Measurements from ENCODE around the gene EGFL6.
"Not testable (repeated sequence)": the region's sequence is repeated elsewhere in the genome, so short reads cannot be mapped to it uniquely, and the experiment has no call there.

Gene EGFL6

GRCh38 chrX:13597874-13598273, 28.5 kb downstream of the EGFL6 start:
- DNase-seq = no peak

- DNase-seq = no peak
Measured at GRCh38 chrX:13598877-13599276, 29.5 kb downstream of the EGFL6 start.

- DNase-seq = no peak
Measured at GRCh38 chrX:13599491-13599890, 30.1 kb downstream of the EGFL6 start.

GRCh38 chrX:13605611-13606010, 36.2 kb downstream of the EGFL6 start:
- DNase-seq = no peak

- no peak for DNase-seq
Measured at GRCh38 chrX:13607331-13607995, 38.1 kb downstream of the EGFL6 start.

GRCh38 chrX:13607996-13608365, 38.6 kb downstream of the EGFL6 start:
- DNase-seq = no peak

GRCh38 chrX:13614154-13614553, 44.8 kb downstream of the EGFL6 start:
- DNase-seq = no peak

- no peak for DNase-seq
Measured at GRCh38 chrX:13620207-13620606, 50.8 kb downstream of the EGFL6 start.

GRCh38 chrX:13622401-13622964, 53.1 kb downstream of the EGFL6 start:
- no peak for DNase-seq

- no peak for DNase-seq
Measured at GRCh38 chrX:13627306-13627705, 57.9 kb downstream of the EGFL6 start.

GRCh38 chrX:13637224-13637623, 67.8 kb downstream of the EGFL6 start:
- DNase-seq = not testable (repeated sequence)

- no peak for DNase-seq
Measured at GRCh38 chrX:13638021-13638420, 68.6 kb downstream of the EGFL6 start.

- no peak for DNase-seq
Measured at GRCh38 chrX:13638826-13639225, 69.4 kb downstream of the EGFL6 start.

- DNase-seq = not testable (repeated sequence)
Measured at GRCh38 chrX:13641684-13642083, 72.3 kb downstream of the EGFL6 start.

GRCh38 chrX:13645464-13646153, 76.2 kb downstream of the EGFL6 start:
- DNase-seq = no peak

GRCh38 chrX:13646154-13646549, 76.8 kb downstream of the EGFL6 start:
- no peak for DNase-seq

GRCh38 chrX:13647709-13648212, 78.4 kb downstream of the EGFL6 start:
- DNase-seq = no peak

- DNase-seq = not testable (repeated sequence)
Measured at GRCh38 chrX:13648336-13648735, 78.9 kb downstream of the EGFL6 start.

GRCh38 chrX:13649838-13650237, 80.4 kb downstream of the EGFL6 start:
- no peak for DNase-seq

- DNase-seq = no peak
Measured at GRCh38 chrX:13650318-13650717, 80.9 kb downstream of the EGFL6 start.

GRCh38 chrX:13651150-13651549, 81.7 kb downstream of the EGFL6 start:
- no peak for DNase-seq

- no peak for DNase-seq
Measured at GRCh38 chrX:13652287-13652793, 82.9 kb downstream of the EGFL6 start.

GRCh38 chrX:13652850-13653693, 83.7 kb downstream of the EGFL6 start, which contains the start of gene TCEANC:
Gene TCEANC, plus strand, starts transcription at chrX:13653141. Its CDS starts 9,368 bp downstream, at chrX:13662509.
- DNase-seq = peak; percentile 77

Data from NCI-H1436 treated with DMSO at 0.1 percent for 48 hours (cell line).